ENCODE data around the gene AHSG. TPM values are rescaled to one million over a fixed set of nuclear protein-coding genes. Genes with fewer than 3 reads are reported as not detected.
"Not testable (repeated sequence)": the region's sequence is repeated elsewhere in the genome, so short reads cannot be mapped to it uniquely, and the experiment has no call there.

AHSG gene
- total RNA-seq, 4 donors from 2014 or later, result not detected

GRCh38 chr3:186580785-186581184 lies 32.1 kb upstream of the AHSG start:
- Histone ChIP-seq H3K4me1 (no peaks in the 10 kb centered on the region), H3K27me3 (no peaks in the 10 kb centered on the region), H3K27ac (no peak overlapping the region), H3K4me3 (no peak overlapping the region), H3K9me3 (no peaks in the 10 kb centered on the region), H3K36me3 (peaks cover 9 to 100% (median 42%) of the 10 kb centered on the region in 3 donors)
- DNase-seq, result no peak
- TF ChIP-seq CTCF (IDR thresholded peaks at IDR 0.05) (no peak), POLR2A (IDR thresholded peaks at IDR 0.05) (no peak)
- intact Hi-C loops (cut with DNase I), result no loop called here
- 89 to 93% methylated on average over 3 of the region's 3 CpGs for WGBS, 2 donors

GRCh38 chr3:186582541-186582940 lies 30.3 kb upstream of the AHSG start:
- intact Hi-C loops (cut with DNase I), result no loop called here
- DNase-seq, result no peak
- Histone ChIP-seq H3K36me3 (peaks cover 5 to 94% (median 28%) of the 10 kb centered on the region in 3 donors), H3K27ac (no peak overlapping the region), H3K27me3 (no peaks in the 10 kb centered on the region), H3K4me3 (no peak overlapping the region), H3K9me3 (no peaks in the 10 kb centered on the region), H3K4me1 (no peaks in the 10 kb centered on the region)
- WGBS, 2 donors, result 96% methylated on average over 6 of the region's 6 CpGs
- TF ChIP-seq POLR2A (IDR thresholded peaks at IDR 0.05) (no peak), CTCF (IDR thresholded peaks at IDR 0.05) (no peak)

GRCh38 chr3:186583831-186584230 lies 29.0 kb upstream of the AHSG start:
- intact Hi-C loops (cut with DNase I), result no loop called here
- Histone ChIP-seq H3K9me3 (no peaks in the 10 kb centered on the region), H3K4me3 (no peak overlapping the region), H3K27ac (no peak overlapping the region), H3K4me1 (peaks cover 0 to 7% (median 0%) of the 10 kb centered on the region in 3 donors), H3K27me3 (no peaks in the 10 kb centered on the region), H3K36me3 (peaks cover 5 to 81% (median 25%) of the 10 kb centered on the region in 3 donors)
- WGBS, 2 donors, result 59 to 63% methylated on average over 5 of the region's 5 CpGs
- TF ChIP-seq CTCF (IDR thresholded peaks at IDR 0.05), result no peak
- no peak for TF ChIP-seq POLR2A (IDR thresholded peaks at IDR 0.05)
- DNase-seq, result no peak

GRCh38 chr3:186586245-186586644 lies 26.6 kb upstream of the AHSG start:
- H3K9me3 ChIP-seq; H3K27ac ChIP-seq; H3K27me3 ChIP-seq; H3K4me3 ChIP-seq; DNase-seq; intact Hi-C loops (cut with DNase I): not testable (repeated sequence)
- H3K4me1 ChIP-seq, result peaks cover 0 to 23% (median 5%) of the 10 kb centered on the region in 3 donors
- H3K36me3 ChIP-seq, result peaks cover 5 to 56% (median 13%) of the 10 kb centered on the region in 3 donors
- 87 to 91% methylated on average over 5 to 9 of the region's 9 CpGs for WGBS, 2 donors

- H3K27ac ChIP-seq, result no peak overlapping the region
- TF ChIP-seq CTCF (IDR thresholded peaks at IDR 0.05) (no peak), POLR2A (IDR thresholded peaks at IDR 0.05) (no peak)
- H3K9me3 ChIP-seq, result no peaks in the 10 kb centered on the region
- peaks cover 0 to 23% (median 5%) of the 10 kb centered on the region in 3 donors for H3K4me1 ChIP-seq
- DNase-seq, result no peak
- H3K36me3 ChIP-seq, result peaks cover 2 to 47% (median 12%) of the 10 kb centered on the region in 3 donors
- no peaks in the 10 kb centered on the region for H3K27me3 ChIP-seq
- intact Hi-C loops (cut with DNase I), result no loop called here
- no peak overlapping the region for H3K4me3 ChIP-seq
Observed at GRCh38 chr3:186587183-186587582, 25.7 kb upstream of the AHSG start.

- TF ChIP-seq POLR2A (IDR thresholded peaks at IDR 0.05) (no peak), CTCF (IDR thresholded peaks at IDR 0.05) (no peak)
- peak overlapping the region; percentile 11 to 66 (median 46) for H3K27ac ChIP-seq
- no peak overlapping the region for H3K4me3 ChIP-seq
- peaks cover 0 to 33% (median 0%) of the 10 kb centered on the region in 3 donors for H3K36me3 ChIP-seq
- H3K9me3 ChIP-seq, result no peaks in the 10 kb centered on the region
- 33 to 42% methylated on average over 2 of the region's 2 CpGs for WGBS, 2 donors
- H3K4me1 ChIP-seq, result peaks cover 0 to 23% (median 5%) of the 10 kb centered on the region in 3 donors
- DNase-seq, result no peak
- intact Hi-C loops (cut with DNase I), result no loop called here
- H3K27me3 ChIP-seq, result no peaks in the 10 kb centered on the region
Observed at GRCh38 chr3:186588632-186589031, 24.2 kb upstream of the AHSG start.
